Globus pallidus (tissue), 1 donor: ENCODE data around the gene PPP1R9A.

Source experiments
- DNase-seq: peaks from one replicate; pipeline ENCODE4 v3.0.0-alpha.2; 2015; ENCODE audit warnings: low spot score

Gene PPP1R9A

GRCh38 chr7:95204618-95205017 lies 297.2 kb downstream of the PPP1R9A start:
- DNase-seq: no peak

DNA sequence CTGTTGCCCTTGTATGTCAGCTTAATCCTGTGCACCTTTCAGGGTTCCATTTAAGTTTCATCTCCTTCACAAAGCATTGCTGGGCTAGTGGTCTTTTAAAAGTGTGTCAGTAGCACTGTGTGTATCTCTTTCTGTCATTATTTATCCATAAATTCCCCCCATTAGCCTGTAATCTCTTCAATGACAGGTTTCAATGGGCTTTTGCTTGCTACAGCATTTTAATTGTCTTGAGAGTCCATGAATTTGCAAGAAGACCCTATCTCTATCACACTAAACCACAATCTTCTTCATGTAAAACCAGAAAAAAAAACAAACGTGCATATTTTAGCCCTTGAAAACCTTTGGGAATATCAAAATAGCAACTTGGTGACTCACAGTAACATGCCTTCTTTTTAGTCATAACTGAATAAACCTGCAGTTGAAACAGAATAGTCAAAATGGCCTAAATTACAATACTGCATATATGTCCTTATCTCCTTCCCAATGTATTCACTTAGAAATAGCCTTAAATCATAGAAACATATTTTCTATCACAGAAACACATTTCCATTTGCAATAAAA lies 298.4 kb downstream of the PPP1R9A start:
- no peak for DNase-seq

GRCh38 chr7:95209276-95209675 lies 301.9 kb downstream of the PPP1R9A start:
- peak; percentile 48 for DNase-seq

- DNase-seq: peak; percentile 87
Observed at GRCh38 chr7:95209788-95210187, 302.4 kb downstream of the PPP1R9A start.

GRCh38 chr7:95213148-95213547 lies 305.8 kb downstream of the PPP1R9A start:
- no peak for DNase-seq

GRCh38 chr7:95213809-95214492 lies 306.6 kb downstream of the PPP1R9A start:
- DNase-seq: peak; percentile 68

DNA sequence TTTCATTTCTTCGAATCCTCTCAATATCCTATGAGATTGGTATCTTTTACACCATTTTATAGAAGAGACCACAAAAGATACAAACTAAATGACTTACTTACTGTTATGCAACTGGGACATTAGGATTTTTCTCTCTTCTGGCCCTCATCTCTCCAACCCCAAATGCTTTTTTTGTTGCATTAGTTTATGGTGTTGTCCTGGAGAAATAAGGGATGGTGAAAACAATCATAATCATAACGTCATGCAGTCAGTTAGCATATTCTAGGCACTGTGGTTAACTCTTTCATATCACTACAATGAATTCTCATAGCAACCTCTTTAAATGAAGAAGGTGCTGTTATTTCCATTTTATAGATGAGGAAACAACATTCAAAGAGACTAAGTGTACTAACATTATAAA lies 312.3 kb downstream of the PPP1R9A start:
- DNase-seq: no peak

DNA sequence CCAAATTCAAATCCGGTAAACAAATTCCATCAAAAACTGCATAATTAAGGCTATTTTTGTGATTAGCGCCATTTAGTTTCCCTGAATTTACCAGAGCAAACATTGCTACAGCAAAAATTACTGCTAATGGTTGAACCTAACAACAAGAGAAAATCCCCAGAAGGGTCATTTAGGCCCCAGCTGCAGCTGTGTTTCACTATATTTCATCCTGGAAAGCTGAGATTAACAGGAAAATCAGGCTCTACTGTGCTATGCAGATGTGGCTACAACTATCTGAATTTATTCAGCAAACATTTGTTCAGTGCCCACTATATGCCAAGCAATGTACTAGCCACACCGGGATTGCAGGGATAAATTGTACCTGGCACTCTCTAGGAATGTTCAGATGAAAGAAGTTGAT lies 312.9 kb downstream of the PPP1R9A start:
- DNase-seq: no peak

DNA sequence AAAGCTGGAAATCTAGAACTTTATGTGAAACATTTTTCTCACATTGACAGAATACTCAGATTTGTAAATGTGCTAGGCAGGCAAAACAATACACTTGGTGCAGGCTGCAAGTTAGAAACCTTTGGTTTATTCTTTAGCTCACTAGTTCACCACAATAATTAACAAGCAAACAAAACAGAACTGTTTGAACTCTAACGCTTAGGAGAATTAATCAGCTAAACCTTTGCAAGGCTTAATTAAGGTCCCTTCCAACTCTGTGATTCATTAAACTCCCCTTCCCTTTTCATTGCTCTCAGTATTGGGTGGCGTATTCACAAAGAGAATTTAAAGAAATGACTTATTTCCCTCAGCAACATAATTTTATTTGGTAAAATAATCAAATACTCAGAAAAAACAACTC lies 317.9 kb downstream of the PPP1R9A start:
- DNase-seq: no peak

DNA sequence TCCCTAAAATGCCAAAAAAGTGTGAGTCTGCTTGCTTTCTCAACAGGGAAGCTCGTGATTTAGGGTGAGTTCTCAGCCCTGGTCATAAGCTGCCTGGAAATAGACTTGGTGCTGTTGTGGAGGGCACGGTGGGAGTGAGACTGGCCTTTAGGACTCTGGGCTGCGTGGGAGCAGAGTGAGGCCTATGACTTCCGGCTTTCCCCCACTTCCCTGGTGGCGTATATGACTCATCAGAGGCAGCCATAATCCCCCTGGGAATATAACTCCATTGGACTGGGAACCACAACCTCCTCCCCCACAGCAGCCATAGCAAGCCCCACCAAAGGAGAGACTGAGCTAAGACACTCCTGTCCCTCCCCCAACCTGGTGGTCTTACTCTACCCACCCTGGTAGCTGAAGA lies 321.9 kb downstream of the PPP1R9A start:
- no peak for DNase-seq

GRCh38 chr7:95238252-95238943 lies 331.0 kb downstream of the PPP1R9A start:
- DNase-seq: no peak

DNA sequence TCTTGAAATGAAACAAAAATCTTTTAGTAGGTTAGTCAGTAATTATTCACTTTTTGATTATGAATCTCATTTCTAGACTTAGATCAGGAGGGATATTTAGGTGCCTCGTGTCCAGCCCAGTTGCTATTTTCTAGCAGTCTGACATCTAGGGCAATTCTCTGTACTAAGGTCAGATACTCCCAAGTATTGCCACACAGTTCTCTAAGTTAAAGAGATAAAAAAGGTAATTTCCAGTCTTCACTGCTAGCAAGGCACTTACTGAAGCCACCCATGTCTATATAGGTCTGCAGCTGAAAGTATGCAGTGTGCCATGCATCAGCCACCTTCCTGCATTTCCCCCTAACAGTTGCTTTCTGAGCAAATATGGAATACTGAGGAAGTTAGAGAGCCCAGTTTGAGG lies 333.5 kb downstream of the PPP1R9A start:
- no peak for DNase-seq

DNA sequence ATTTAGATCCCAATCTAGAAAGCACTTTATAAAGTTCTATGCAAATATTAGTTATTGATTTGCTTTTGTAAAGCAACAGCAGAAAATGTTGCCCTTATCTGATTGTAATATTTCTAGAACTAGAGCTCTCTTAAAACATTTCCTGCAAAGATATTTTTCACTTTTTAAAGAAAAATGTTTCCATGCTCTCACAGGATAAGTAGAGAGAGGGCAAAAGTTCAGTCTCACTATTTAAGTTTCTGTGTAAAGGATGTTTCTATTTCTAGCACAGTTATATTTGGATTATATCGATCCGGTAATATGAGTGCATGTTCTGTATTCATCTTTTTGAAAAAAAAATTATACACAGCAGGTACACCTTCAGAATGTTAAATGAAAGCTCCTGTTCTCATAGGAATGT lies 334.9 kb downstream of the PPP1R9A start:
- no peak for DNase-seq

DNA sequence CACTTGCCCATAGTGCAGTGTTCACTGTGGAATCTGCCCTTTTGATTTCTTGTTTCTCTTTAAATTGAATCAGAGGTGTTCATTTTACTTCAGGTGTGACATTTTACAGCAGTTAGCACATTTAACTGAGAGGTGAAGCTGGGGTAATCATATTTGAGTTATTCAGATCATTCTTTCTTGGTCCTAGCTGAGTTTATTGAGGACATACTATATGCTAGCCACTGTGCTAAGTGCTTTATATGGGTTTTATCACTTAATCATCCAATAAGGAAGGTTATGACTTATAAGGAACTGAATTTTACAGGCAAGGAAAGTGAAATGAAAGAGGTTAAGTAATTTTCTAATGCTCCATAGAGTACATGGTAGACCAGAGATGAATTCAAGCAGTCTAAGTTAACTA lies 337.2 kb downstream of the PPP1R9A start:
- no peak for DNase-seq

DNA sequence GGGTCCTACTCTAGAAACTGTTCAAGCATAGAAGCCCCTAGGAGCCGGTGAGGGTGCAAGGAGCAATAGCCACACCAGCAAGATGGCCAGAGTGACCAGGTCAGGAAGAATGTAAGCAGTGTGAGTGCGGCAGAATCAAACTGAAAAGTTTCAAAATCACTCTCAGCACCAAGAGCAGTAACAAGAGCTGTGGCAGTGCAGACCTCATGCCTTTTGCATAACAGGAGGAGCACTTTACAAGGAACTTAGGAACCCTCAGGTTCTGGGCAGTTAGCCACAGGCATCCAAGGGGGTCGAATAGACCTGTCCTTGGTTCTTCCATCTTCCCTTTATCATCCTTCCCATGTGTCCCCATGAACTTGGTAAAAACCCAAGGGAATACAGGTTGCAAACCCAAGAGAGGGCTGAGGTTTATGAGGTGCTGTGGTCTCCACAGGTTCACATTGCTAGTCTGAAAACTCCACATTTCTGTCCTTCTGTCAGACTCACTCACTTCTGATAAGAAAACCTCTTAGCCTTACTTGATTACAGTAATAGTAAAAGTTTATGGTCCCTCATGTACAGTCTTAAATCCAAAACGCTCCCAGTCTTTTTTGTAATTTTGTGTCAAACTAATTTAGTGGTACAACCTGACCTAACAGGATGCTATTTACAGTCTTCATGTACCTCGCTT lies 338.6 kb downstream of the PPP1R9A start:
- peak; percentile 2 for DNase-seq

DNA sequence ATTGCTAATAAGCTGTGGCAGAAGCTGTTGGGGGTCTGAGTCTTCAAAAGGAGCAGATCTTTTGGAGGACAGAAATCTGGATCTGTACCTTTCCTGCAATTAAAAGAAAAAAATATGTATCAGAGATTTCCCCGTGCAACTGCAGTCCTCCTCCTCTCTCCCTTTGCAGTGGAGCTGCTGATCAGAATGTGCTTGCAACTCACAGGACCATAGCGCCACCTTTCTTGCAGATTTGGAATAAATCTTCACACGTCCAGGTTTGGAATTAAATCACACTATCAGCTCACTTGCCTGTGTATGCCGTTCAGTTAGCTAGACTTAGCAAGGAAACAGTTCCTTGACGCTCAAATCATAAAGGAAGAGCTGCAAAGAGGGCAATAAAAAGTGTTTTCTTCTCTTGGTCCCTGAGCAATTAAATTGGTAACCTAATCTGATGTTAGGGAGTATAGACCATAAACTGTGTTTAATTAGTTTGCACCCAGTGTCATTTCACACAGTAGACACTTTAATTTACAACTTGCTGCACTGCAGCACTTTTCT lies 339.5 kb downstream of the PPP1R9A start:
- peak; percentile 86 for DNase-seq

DNA sequence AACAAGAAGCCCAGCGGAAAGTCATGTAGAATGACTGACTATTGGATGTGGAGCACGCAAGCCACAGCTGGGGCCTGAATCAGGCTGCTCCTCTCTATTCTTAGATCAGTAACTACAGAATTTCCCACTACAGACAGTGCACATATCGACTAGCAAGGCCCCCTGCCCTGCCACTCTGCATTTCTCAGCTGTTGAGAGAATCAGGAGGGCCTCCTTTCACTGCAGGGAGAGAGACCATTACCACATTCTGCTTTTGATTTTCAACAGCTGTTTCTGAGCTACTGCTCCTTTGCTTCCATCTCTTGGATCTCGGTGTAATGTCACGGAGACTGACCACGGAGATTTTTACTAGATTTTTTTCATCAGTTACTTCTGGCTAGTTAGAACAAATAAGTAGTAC lies 343.2 kb downstream of the PPP1R9A start:
- DNase-seq: no peak

- DNase-seq: no peak
Observed at GRCh38 chr7:95251966-95252365, 344.6 kb downstream of the PPP1R9A start.

DNA sequence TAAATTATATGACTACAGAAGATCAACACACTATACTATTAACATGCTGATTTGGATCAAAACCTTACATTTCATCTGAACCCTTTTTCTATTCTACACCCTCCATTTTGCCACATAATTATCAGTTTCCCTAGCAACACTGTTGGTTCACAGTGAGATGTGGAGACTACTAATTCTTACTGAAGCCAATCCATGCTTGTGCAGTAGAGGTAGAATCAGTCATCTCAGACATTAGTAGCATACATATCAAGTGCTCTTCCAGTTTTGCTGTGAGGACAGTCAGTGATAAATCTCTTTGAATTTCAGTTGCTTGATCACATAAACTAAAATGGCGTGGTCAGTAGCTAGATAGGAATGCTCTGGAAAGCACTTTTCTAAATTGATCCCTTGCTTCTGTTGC lies 346.6 kb downstream of the PPP1R9A start:
- DNase-seq: no peak

- no peak for DNase-seq
Observed at GRCh38 chr7:95255691-95256090, 348.3 kb downstream of the PPP1R9A start.

GRCh38 chr7:95261895-95262415 lies 354.6 kb downstream of the PPP1R9A start:
- no peak for DNase-seq

GRCh38 chr7:95262875-95263274 lies 355.5 kb downstream of the PPP1R9A start:
- no peak for DNase-seq
